Measurements from ENCODE around the gene SBF1.

The SBF1 gene

DNA sequence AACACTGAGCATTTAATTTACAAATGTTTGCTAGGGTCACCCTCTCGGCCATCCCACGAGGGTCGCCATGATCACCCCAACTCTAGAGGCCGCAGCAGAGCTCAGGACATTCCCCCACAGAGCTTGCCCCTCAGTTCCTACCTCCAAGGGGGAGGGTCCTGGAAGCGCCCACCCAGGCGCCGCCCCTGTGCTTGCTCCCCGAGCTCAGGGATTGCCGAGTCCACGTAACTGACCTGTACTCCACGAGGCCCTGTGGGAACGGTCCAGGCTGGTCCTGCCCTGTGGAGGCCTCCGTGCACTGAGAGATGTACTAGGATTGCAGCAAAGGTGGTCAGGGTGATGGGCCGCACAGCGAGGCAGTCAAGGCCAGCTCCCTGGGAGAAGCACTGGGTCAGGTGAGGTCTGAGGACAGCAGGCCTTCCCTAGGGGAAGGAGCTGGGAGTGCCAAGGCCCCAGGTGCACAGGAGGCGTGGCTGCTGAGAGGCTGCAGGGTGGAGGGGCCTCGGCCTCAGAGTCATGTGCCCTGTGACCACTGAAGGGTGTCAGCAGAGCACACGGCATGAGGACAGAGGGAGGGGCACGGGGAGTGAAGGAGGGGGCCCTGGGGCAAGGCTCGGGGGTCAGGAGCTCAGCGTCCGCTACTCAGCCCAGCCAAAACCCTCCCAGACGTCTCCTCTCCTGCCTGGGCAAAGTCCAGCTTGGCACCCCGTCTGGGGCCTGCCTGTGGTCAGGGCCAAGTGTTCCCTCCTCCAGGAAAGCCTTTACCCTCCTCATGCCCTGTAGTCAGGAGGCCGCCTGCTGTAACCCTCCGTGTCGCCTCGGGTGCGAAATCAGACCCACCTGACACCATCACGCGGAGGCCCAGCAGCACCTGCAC, 9.4 kb upstream of the SBF1 start:
- WGBS (ENCODE audit: insufficient coverage, insufficient read length), result no CpG with 5 or more reads among the region's 31 CpGs
- Histone ChIP-seq H3K27me3 (ENCODE audit: control insufficient read depth, insufficient read depth, low read length) (peaks cover 4% of the 10 kb centered on the region; the same call in 1 of the 2 replicates), H3K36me3 (ENCODE audit: control insufficient read depth, insufficient read depth, low read length) (peaks cover 3% of the 10 kb centered on the region; the same call in 1 of the 2 replicates), H3K4me3 (ENCODE audit: low read length) (no peak overlapping the region), H3K27ac (ENCODE audit: low read length) (no peak overlapping the region), H3K9me3 (ENCODE audit: control insufficient read depth, insufficient read depth, low read length) (no peaks in the 10 kb centered on the region), H3K4me1 (ENCODE audit: control insufficient read depth, insufficient read depth, low read length) (no peaks in the 10 kb centered on the region)
- DNase-seq (ENCODE audit: low read depth, low spot score), result no peak

GRCh38 chr22:50483556-50483955, 8.7 kb upstream of the SBF1 start:
- WGBS (ENCODE audit: insufficient coverage, insufficient read length), result no CpG with 5 or more reads among the region's 8 CpGs
- peaks cover 3% of the 10 kb centered on the region; the same call in 1 of the 2 replicates for H3K36me3 ChIP-seq (ENCODE audit: control insufficient read depth, insufficient read depth, low read length)
- no peaks in the 10 kb centered on the region for H3K9me3 ChIP-seq (ENCODE audit: control insufficient read depth, insufficient read depth, low read length)
- peaks cover 4% of the 10 kb centered on the region; the same call in 1 of the 2 replicates for H3K27me3 ChIP-seq (ENCODE audit: control insufficient read depth, insufficient read depth, low read length)
- no peaks in the 10 kb centered on the region for H3K4me1 ChIP-seq (ENCODE audit: control insufficient read depth, insufficient read depth, low read length)
- no peak overlapping the region for H3K4me3 ChIP-seq (ENCODE audit: low read length)
- DNase-seq (ENCODE audit: low read depth, low spot score), result no peak
- H3K27ac ChIP-seq (ENCODE audit: low read length), result no peak overlapping the region

DNA sequence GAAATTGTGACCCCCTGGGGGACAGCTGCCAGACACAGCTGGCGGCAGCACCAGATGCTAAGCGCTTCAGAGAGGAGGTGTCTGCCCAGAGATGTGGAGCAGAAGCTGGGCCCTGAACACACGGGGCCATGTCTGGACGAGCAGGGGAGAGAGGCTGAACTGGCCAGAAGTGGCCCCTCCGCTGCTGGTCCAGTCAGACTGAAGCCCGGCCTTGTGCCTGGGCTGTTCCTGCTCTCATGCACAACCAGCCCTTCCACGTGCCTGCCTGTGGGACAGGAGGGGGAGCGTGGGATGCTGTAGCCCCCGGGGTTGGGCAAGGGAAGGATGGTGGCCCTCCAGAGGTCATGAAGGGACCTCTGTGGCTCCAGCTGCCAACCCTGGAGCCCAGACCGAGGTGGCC, 8.3 kb upstream of the SBF1 start:
- no CpG with 5 or more reads among the region's 10 CpGs for WGBS (ENCODE audit: insufficient coverage, insufficient read length)
- Histone ChIP-seq H3K4me3 (ENCODE audit: low read length) (no peak overlapping the region), H3K36me3 (ENCODE audit: control insufficient read depth, insufficient read depth, low read length) (peaks cover 3% of the 10 kb centered on the region; the same call in 1 of the 2 replicates), H3K9me3 (ENCODE audit: control insufficient read depth, insufficient read depth, low read length) (no peaks in the 10 kb centered on the region), H3K27ac (ENCODE audit: low read length) (no peak overlapping the region), H3K4me1 (ENCODE audit: control insufficient read depth, insufficient read depth, low read length) (no peaks in the 10 kb centered on the region), H3K27me3 (ENCODE audit: control insufficient read depth, insufficient read depth, low read length) (peaks cover 4% of the 10 kb centered on the region; the same call in 1 of the 2 replicates)
- DNase-seq (ENCODE audit: low read depth, low spot score), result no peak

DNA sequence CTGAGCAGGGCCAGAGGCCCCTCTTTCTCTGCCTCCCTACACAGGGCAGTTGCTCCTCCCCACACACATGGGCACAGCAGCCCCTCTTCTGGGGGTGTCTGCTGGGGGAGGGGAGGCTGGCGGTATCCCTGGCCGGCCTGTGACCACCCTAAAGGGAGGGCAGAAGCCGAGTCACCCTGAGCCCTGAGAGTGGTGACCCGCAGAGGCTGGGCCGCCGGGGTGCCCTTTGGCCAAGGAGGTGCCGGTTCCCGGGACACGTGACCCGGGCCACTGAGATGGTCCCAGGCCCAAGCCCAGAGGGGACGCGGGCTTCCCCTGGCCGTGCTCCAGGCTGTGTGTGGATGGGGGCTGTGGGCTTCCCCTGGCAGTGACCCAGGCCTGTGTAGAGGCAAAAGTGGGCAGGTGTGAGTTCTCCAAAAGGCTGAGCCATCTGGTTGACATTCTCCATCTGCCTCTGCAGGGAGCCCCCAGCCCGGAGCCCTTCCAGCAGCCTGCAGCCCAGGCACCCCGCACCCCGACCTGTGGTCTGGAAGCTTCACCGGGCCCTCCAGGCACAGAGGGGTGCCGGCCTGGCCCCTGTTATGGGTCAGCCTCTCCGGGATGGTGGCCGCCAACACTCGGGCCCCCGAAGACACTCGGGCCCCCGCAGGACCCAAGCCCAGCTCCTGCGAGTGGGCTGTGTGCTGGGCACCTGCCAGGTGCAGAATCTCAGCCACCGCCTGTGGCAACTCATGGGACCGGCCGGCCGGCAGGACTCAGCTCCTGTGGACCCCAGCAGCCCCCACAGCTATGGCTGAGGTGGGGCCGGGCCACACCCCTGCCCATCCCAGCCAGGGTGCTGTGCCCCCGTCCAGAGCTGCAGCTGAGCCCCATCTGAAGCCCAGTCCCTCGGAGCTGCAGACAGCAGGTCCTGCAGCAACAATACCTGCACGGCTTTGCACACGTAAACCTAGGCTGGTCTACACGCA, 7.6 kb upstream of the SBF1 start:
- no peak overlapping the region for H3K27ac ChIP-seq (ENCODE audit: low read length)
- H3K4me3 ChIP-seq (ENCODE audit: low read length), result peak overlapping the region; percentile 83
- H3K36me3 ChIP-seq (ENCODE audit: control insufficient read depth, insufficient read depth, low read length), result peaks cover 3% of the 10 kb centered on the region; the same call in 1 of the 2 replicates
- H3K9me3 ChIP-seq (ENCODE audit: control insufficient read depth, insufficient read depth, low read length), result no peaks in the 10 kb centered on the region
- DNase-seq (ENCODE audit: low read depth, low spot score), result no peak
- WGBS (ENCODE audit: insufficient coverage, insufficient read length), result no CpG with 5 or more reads among the region's 35 CpGs
- H3K27me3 ChIP-seq (ENCODE audit: control insufficient read depth, insufficient read depth, low read length), result peaks cover 4% of the 10 kb centered on the region; the same call in 1 of the 2 replicates
- no peaks in the 10 kb centered on the region for H3K4me1 ChIP-seq (ENCODE audit: control insufficient read depth, insufficient read depth, low read length)

DNA sequence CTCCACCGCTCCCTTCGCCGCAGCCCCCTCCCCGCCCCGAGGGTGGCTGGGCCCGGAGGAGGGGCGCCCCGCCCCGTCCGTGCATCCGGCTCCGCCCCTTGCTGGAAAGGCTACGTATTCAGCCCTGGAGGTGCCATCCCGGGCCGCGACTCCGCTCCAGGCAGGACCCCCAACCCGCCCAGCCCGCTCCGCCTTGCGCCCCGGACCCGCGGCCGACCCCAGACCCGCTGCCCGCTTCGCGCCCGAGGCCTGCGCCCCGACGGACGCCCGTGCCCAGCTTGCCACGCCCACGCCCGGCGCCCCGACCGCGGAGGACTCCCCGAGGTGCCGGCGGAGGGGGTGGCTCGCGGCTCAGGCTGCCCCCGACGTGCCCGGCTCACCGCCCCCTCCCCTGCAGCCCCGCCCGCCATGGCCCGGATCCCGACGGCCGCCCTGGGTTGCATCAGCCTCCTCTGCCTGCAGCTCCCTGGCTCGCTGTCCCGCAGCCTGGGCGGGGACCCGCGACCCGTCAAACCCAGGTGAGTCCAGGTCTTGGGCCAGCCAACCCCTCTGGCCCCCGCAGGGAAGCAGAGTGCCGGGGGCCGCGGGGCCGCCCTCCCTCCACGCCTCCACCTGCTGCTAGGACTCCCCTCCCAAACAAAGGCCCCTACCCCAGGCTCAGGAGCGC, 6.7 kb upstream of the SBF1 start, which contains the start of gene ADM2:
Gene ADM2 (plus strand): TSS at position 104 of the 667 bp plus-strand sequence. CDS start 305 bp downstream, at position 409.
- no peak for DNase-seq (ENCODE audit: low read depth, low spot score)
- H3K4me1 ChIP-seq (ENCODE audit: control insufficient read depth, insufficient read depth, low read length), result no peaks in the 10 kb centered on the region
- H3K36me3 ChIP-seq (ENCODE audit: control insufficient read depth, insufficient read depth, low read length), result peaks cover 3% of the 10 kb centered on the region; the same call in 1 of the 2 replicates
- no CpG with 5 or more reads among the region's 70 CpGs for WGBS (ENCODE audit: insufficient coverage, insufficient read length)
- peak within 1 kb of the TSS; percentile 83 for H3K4me3 ChIP-seq (ENCODE audit: low read length)
- peaks cover 4% of the 10 kb centered on the region; the same call in 1 of the 2 replicates for H3K27me3 ChIP-seq (ENCODE audit: control insufficient read depth, insufficient read depth, low read length)
- H3K27ac ChIP-seq (ENCODE audit: low read length), result no peak within 1 kb of the TSS
- no peaks in the 10 kb centered on the region for H3K9me3 ChIP-seq (ENCODE audit: control insufficient read depth, insufficient read depth, low read length)

- WGBS (ENCODE audit: insufficient coverage, insufficient read length), result no CpG with 5 or more reads among the region's 45 CpGs
- peak overlapping the region; percentile 83 for H3K4me3 ChIP-seq (ENCODE audit: low read length)
Observed at GRCh38 chr22:50481045-50481439, 6.2 kb upstream of the SBF1 start.

DNA sequence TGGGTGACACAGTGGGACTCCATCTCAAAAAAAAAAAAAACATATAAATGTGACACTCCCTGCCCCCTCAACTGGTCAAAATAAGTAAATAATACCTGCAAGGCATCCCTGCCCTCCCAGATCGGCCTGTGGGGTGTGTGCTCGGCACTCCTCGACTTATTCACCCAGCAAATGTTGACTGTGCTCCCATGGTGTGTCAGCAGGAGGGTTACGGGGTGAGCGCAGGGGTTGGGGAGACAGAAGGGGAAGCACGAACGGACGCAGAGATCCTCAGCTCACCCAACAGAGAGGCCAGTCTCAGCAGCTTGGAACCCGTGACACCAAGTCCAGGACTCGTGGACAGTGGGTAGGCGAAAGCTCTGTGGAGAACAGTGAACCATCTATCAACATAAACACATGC, 4.9 kb upstream of the SBF1 start:
- Histone ChIP-seq H3K4me3 (ENCODE audit: low read length) (no peak overlapping the region), H3K4me1 (ENCODE audit: control insufficient read depth, insufficient read depth, low read length) (0 out of 2 replicates have a peak, but pooled peaks cover 1% of the 10 kb centered on the region), H3K9me3 (ENCODE audit: control insufficient read depth, insufficient read depth, low read length) (no peaks in the 10 kb centered on the region), H3K27ac (ENCODE audit: low read length) (no peak overlapping the region), H3K27me3 (ENCODE audit: control insufficient read depth, insufficient read depth, low read length) (peaks cover 4% of the 10 kb centered on the region; the same call in 1 of the 2 replicates), H3K36me3 (ENCODE audit: control insufficient read depth, insufficient read depth, low read length) (peaks cover 3% of the 10 kb centered on the region; the same call in 1 of the 2 replicates)
- WGBS (ENCODE audit: insufficient coverage, insufficient read length), result no CpG with 5 or more reads among the region's 11 CpGs
- DNase-seq (ENCODE audit: low read depth, low spot score), result no peak

More at GRCh38 chr22:50481045-50481439, 6.2 kb upstream of the SBF1 start:
- H3K4me1 ChIP-seq (ENCODE audit: control insufficient read depth, insufficient read depth, low read length), result no peaks in the 10 kb centered on the region
- H3K27me3 ChIP-seq (ENCODE audit: control insufficient read depth, insufficient read depth, low read length), result peaks cover 4% of the 10 kb centered on the region; the same call in 1 of the 2 replicates
- DNase-seq (ENCODE audit: low read depth, low spot score), result no peak
- no peaks in the 10 kb centered on the region for H3K9me3 ChIP-seq (ENCODE audit: control insufficient read depth, insufficient read depth, low read length)
- H3K36me3 ChIP-seq (ENCODE audit: control insufficient read depth, insufficient read depth, low read length), result peaks cover 3% of the 10 kb centered on the region; the same call in 1 of the 2 replicates
- H3K27ac ChIP-seq (ENCODE audit: low read length), result no peak overlapping the region

- Histone ChIP-seq H3K4me3 (ENCODE audit: low read length) (no peak overlapping the region), H3K36me3 (ENCODE audit: control insufficient read depth, insufficient read depth, low read length) (peaks cover 3% of the 10 kb centered on the region; the same call in 1 of the 2 replicates), H3K27me3 (ENCODE audit: control insufficient read depth, insufficient read depth, low read length) (peaks cover 4% of the 10 kb centered on the region; the same call in 1 of the 2 replicates), H3K9me3 (ENCODE audit: control insufficient read depth, insufficient read depth, low read length) (no peaks in the 10 kb centered on the region), H3K4me1 (ENCODE audit: control insufficient read depth, insufficient read depth, low read length) (peaks cover 3% of the 10 kb centered on the region; the same call in 1 of the 2 replicates), H3K27ac (ENCODE audit: low read length) (no peak overlapping the region)
- DNase-seq (ENCODE audit: low read depth, low spot score), result no peak
- WGBS (ENCODE audit: insufficient coverage, insufficient read length), result no CpG with 5 or more reads among the region's 12 CpGs
Observed at GRCh38 chr22:50477923-50478322, 3.1 kb upstream of the SBF1 start.

- no peak overlapping the region for H3K4me3 ChIP-seq (ENCODE audit: low read length)
Observed at GRCh38 chr22:50476868-50477267, 2.0 kb upstream of the SBF1 start.

More at GRCh38 chr22:50476868-50477267, 2.0 kb upstream of the SBF1 start:
- H3K9me3 ChIP-seq (ENCODE audit: control insufficient read depth, insufficient read depth, low read length), result no peaks in the 10 kb centered on the region
- H3K4me1 ChIP-seq (ENCODE audit: control insufficient read depth, insufficient read depth, low read length), result peaks cover 3% of the 10 kb centered on the region; the same call in 1 of the 2 replicates
- H3K27ac ChIP-seq (ENCODE audit: low read length), result no peak overlapping the region
- no CpG with 5 or more reads among the region's 7 CpGs for whole genome bisulfite sequencing (ENCODE audit: insufficient coverage, insufficient read length)
- no peaks in the 10 kb centered on the region for H3K36me3 ChIP-seq (ENCODE audit: control insufficient read depth, insufficient read depth, low read length)
- DNase-seq (ENCODE audit: low read depth, low spot score), result no peak
- H3K27me3 ChIP-seq (ENCODE audit: control insufficient read depth, insufficient read depth, low read length), result peaks cover 4% of the 10 kb centered on the region; the same call in 1 of the 2 replicates

Measured in iPS DF 6.9 (cell line).